ACHN (cell line): ENCODE results near the gene FOSL1.

Experiments
- DNase-seq: peaks from one replicate; pipeline ENCODE4 v3.0.0-alpha.2; 2015
- in situ Hi-C: cut with HindIII; loops from 2 replicates; pipeline ENCODE4 v1.10.0; 2017; ENCODE audit warnings: low sequenced_read_pairs, low pct_ligation_motif_present, low pct_unique_long_range_greater_than_20kb

Gene FOSL1

GRCh38 chr11:65859095-65859811 is 40.9 kb downstream of the FOSL1 start:
- in situ Hi-C loops = no loop called here
- peak; percentile 97 for DNase-seq

GRCh38 chr11:65858681-65859087 is 41.5 kb downstream of the FOSL1 start:
- in situ Hi-C loops = no loop called here
- DNase-seq = peak; percentile 30

GRCh38 chr11:65857853-65858680 is 42.1 kb downstream of the FOSL1 start, which contains the start of gene CFL1:
TSS of gene CFL1 (minus strand) at chr11:65858180. CDS start at chr11:65858099, 81 bp downstream.
- in situ Hi-C loops = no loop called here
- DNase-seq = peak; percentile 94

- no peak for DNase-seq
- in situ Hi-C loops = no loop called here
Measured at GRCh38 chr11:65857500-65857852, 42.7 kb downstream of the FOSL1 start.

- peak; percentile 64 for DNase-seq
- in situ Hi-C loops = no loop called here
Measured at GRCh38 chr11:65856689-65857499, 43.3 kb downstream of the FOSL1 start.

- in situ Hi-C loops = no loop called here
Measured at GRCh38 chr11:65855927-65856363, 44.2 kb downstream of the FOSL1 start.

GRCh38 chr11:65854852-65855837 is 45.0 kb downstream of the FOSL1 start:
- no peak for DNase-seq
- in situ Hi-C loops = no loop called here

More at GRCh38 chr11:65855927-65856363, 44.2 kb downstream of the FOSL1 start:
- no peak for DNase-seq

- in situ Hi-C loops = no loop called here
- DNase-seq = no peak
Measured at GRCh38 chr11:65854161-65854592, 46.0 kb downstream of the FOSL1 start.

GRCh38 chr11:65853246-65853979 is 46.8 kb downstream of the FOSL1 start:
- DNase-seq = no peak
- in situ Hi-C loops = no loop called here

GRCh38 chr11:65852508-65853245 is 47.5 kb downstream of the FOSL1 start:
- in situ Hi-C loops = no loop called here
- no peak for DNase-seq

- in situ Hi-C loops = no loop called here
- no peak for DNase-seq
Measured at GRCh38 chr11:65851811-65852507, 48.2 kb downstream of the FOSL1 start.

- in situ Hi-C loops = no loop called here
- DNase-seq = peak; percentile 29
Measured at GRCh38 chr11:65851083-65851579, 49.1 kb downstream of the FOSL1 start.

- DNase-seq = no peak
- in situ Hi-C loops = no loop called here
Measured at GRCh38 chr11:65850217-65851082, 49.7 kb downstream of the FOSL1 start.

- in situ Hi-C loops = no loop called here
- no peak for DNase-seq
Measured at GRCh38 chr11:65849771-65850216, 50.4 kb downstream of the FOSL1 start.

- DNase-seq = no peak
- in situ Hi-C loops = no loop called here
Measured at GRCh38 chr11:65849366-65849765, 50.8 kb downstream of the FOSL1 start.
